Fibroblast of skin of back (primary cell): ENCODE results near the gene GAGE10.
"Not testable (repeated sequence)": the region's sequence is repeated elsewhere in the genome, so short reads cannot be mapped to it uniquely, and the experiment has no call there.

Source experiments
- DNase-seq: peaks from one replicate; pipeline ENCODE4 v3.0.0-alpha.2; 2013

The GAGE10 gene

GRCh38 chrX:49330421-49330820 is 27.0 kb downstream of the GAGE10 start:
- not testable (repeated sequence) for DNase-seq

- not testable (repeated sequence) for DNase-seq
Observed at GRCh38 chrX:49331282-49331681, 27.8 kb downstream of the GAGE10 start, which contains the start of gene GAGE13. Gene GAGE13 (plus strand): TSS chrX:49331582. CDS start chrX:49332738, 1,156 bp downstream.

- DNase-seq: not testable (repeated sequence)
Observed at GRCh38 chrX:49331841-49332240, 28.4 kb downstream of the GAGE10 start.

- not testable (repeated sequence) for DNase-seq
Observed at GRCh38 chrX:49341449-49341848, 38.0 kb downstream of the GAGE10 start.

- not testable (repeated sequence) for DNase-seq
Observed at GRCh38 chrX:49344496-49345175, 41.2 kb downstream of the GAGE10 start.

GRCh38 chrX:49345402-49345801 is 42.0 kb downstream of the GAGE10 start:
- not testable (repeated sequence) for DNase-seq

GRCh38 chrX:49346150-49346549 is 42.7 kb downstream of the GAGE10 start:
- not testable (repeated sequence) for DNase-seq
